NB4 (cell line): ENCODE results near the gene FUOM.

Experiments
- CTCF ChIP-seq: IDR thresholded peaks from one replicate; pipeline ENCODE4 v1.5.1; 2012; ENCODE audit warnings: low read depth, low read length
- MAX ChIP-seq: IDR thresholded peaks from 2 replicates; pipeline ENCODE4 v1.6.1; 2011; ENCODE audit warnings: low read depth, low read length
- MYC ChIP-seq: IDR thresholded peaks from 2 replicates; pipeline ENCODE4 v1.6.1; 2011; ENCODE audit warnings: low read depth, low read length
- POLR2A ChIP-seq: IDR thresholded peaks from 2 replicates; pipeline ENCODE4 v1.6.1; 2011; ENCODE audit warnings: mild to moderate bottlenecking; ENCODE audit not compliant: insufficient read length; ENCODE audit errors: extremely low read depth

- no peak for TF ChIP-seq POLR2A
- TF ChIP-seq MYC = no peak
- TF ChIP-seq MAX = no peak
- no peak for TF ChIP-seq CTCF
These were observed 10.3 kb upstream of the FUOM start for GRCh38 chr10:133368153-133368552.
